Mesenchymal stem cell (in vitro differentiated cells and primary cell): Measurements from ENCODE around the gene GNG13.
"Not testable (repeated sequence)": the region's sequence is repeated elsewhere in the genome, so short reads cannot be mapped to it uniquely, and the experiment has no call there.

ENCODE experiments used
- DNase-seq: peaks from one replicate; pipeline ENCODE4 v3.0.0-alpha.2; 2013
- H2AFZ ChIP-seq: one replicate; pipeline ENCODE4 v1.6.1; 2013; ENCODE audit warnings: low read depth, mild to moderate bottlenecking, control low read depth, inconsistent platforms, low read length, moderate library complexity
- H2AK5ac ChIP-seq: 2 replicates; pipeline ENCODE4 v1.6.1; 2013; ENCODE audit warnings: low read length, moderate library complexity, mild to moderate bottlenecking, inconsistent platforms; ENCODE audit not compliant: severe bottlenecking
- H2BK120ac ChIP-seq: one replicate; pipeline ENCODE4 v1.6.1; 2013; ENCODE audit warnings: low read depth, mild to moderate bottlenecking, inconsistent platforms, low read length, moderate library complexity
- H2BK12ac ChIP-seq, 2 experiments: one replicate each; pipeline ENCODE4 v1.6.1; 2013; ENCODE audit warnings: inconsistent platforms in 2 of 2, low read length in 2 of 2, mild to moderate bottlenecking in 2 of 2, moderate library complexity in 2 of 2, control low read depth in 1 of 2
- H2BK15ac ChIP-seq: one replicate; pipeline ENCODE4 v1.6.1; 2013; ENCODE audit warnings: mild to moderate bottlenecking, low read depth, inconsistent platforms; ENCODE audit not compliant: poor library complexity, severe bottlenecking
- H2BK5ac ChIP-seq: 2 replicates; pipeline ENCODE4 v1.6.1; 2013; ENCODE audit warnings: low read depth, mild to moderate bottlenecking, low read length, control low read depth, inconsistent platforms; ENCODE audit not compliant: poor library complexity, severe bottlenecking
- H3K14ac ChIP-seq, 2 experiments: one replicate each; pipeline ENCODE4 v1.6.1; 2013; ENCODE audit warnings: inconsistent platforms in 2 of 2, low read length in 2 of 2, control low read depth in 1 of 2, mild to moderate bottlenecking in 1 of 2, moderate library complexity in 1 of 2
- H3K18ac ChIP-seq, 2 experiments: one replicate each; pipeline ENCODE4 v1.6.1; 2013; ENCODE audit warnings: inconsistent platforms in 2 of 2, low read length in 2 of 2, control low read depth in 1 of 2, low read depth in 1 of 2, mild to moderate bottlenecking in 1 of 2
- H3K23ac ChIP-seq, 2 experiments: one replicate each; pipeline ENCODE4 v1.6.1; 2013; ENCODE audit warnings: inconsistent platforms in 2 of 2, low read length in 2 of 2, mild to moderate bottlenecking in 2 of 2, moderate library complexity in 2 of 2, control low read depth in 1 of 2
- H3K27ac ChIP-seq: 2 replicates; pipeline ENCODE4 v1.5.1; 2013; ENCODE audit warnings: mild to moderate bottlenecking, moderate library complexity, low read length, control low read depth, inconsistent platforms; ENCODE audit not compliant: poor library complexity, severe bottlenecking
- H3K27me3 ChIP-seq, 2 experiments: 2 replicates each; pipeline versions ENCODE4 v1.6.1 to v1.7.0; 2013; ENCODE audit warnings: low read length in 2 of 2, mild to moderate bottlenecking in 2 of 2, moderate library complexity in 2 of 2, control low read depth in 1 of 2, inconsistent platforms in 1 of 2; ENCODE audit not compliant: control insufficient read depth in 1 of 2, insufficient read depth in 1 of 2
- H3K36me3 ChIP-seq, 2 experiments: 2 replicates each; pipeline versions ENCODE4 v1.6.1 to v1.7.0; 2013; ENCODE audit warnings: low read length in 2 of 2, control low read depth in 1 of 2, inconsistent platforms in 1 of 2, low read depth in 1 of 2, mild to moderate bottlenecking in 1 of 2; ENCODE audit not compliant: insufficient read depth in 2 of 2, control insufficient read depth in 1 of 2
- H3K4ac ChIP-seq, 2 experiments: one replicate each; pipeline ENCODE4 v1.6.1; 2013; ENCODE audit warnings: inconsistent platforms in 2 of 2, low read length in 2 of 2, mild to moderate bottlenecking in 2 of 2, moderate library complexity in 2 of 2, control low read depth in 1 of 2, low read depth in 1 of 2
- H3K4me1 ChIP-seq: 2 replicates; pipeline ENCODE4 v1.6.1; 2013; ENCODE audit warnings: low read depth, low read length, control low read depth; ENCODE audit not compliant: control insufficient read depth, insufficient read depth
- H3K4me2 ChIP-seq: 2 replicates; pipeline ENCODE4 v1.6.1; 2013; ENCODE audit warnings: low read length, mild to moderate bottlenecking, inconsistent platforms; ENCODE audit not compliant: poor library complexity, severe bottlenecking
- H3K4me3 ChIP-seq, 2 experiments: 2 replicates each; pipeline versions ENCODE4 v1.5.1 to v1.7.0; 2013; ENCODE audit warnings: low read length in 2 of 2, mild to moderate bottlenecking in 2 of 2, control low read depth in 1 of 2, low read depth in 1 of 2; ENCODE audit not compliant: insufficient read depth in 1 of 2
- H3K79me1 ChIP-seq: replicated peaks from 2 replicates; pipeline ENCODE4 v1.6.1; 2013; ENCODE audit warnings: mild to moderate bottlenecking, control low read depth, low read length, inconsistent platforms; ENCODE audit not compliant: poor library complexity, severe bottlenecking
- H3K9ac ChIP-seq: 2 replicates; pipeline ENCODE4 v1.7.0; 2013; ENCODE audit warnings: mild to moderate bottlenecking, low read length, moderate library complexity
- H3K9me3 ChIP-seq: 2 replicates; pipeline ENCODE4 v1.7.0; 2013; ENCODE audit warnings: mild to moderate bottlenecking, low read length; ENCODE audit not compliant: control insufficient read depth
- H4K8ac ChIP-seq: one replicate; pipeline ENCODE4 v1.6.1; 2013; ENCODE audit warnings: inconsistent platforms, mild to moderate bottlenecking, low read length, moderate library complexity
- H4K91ac ChIP-seq: one replicate; pipeline ENCODE4 v1.6.1; 2013; ENCODE audit warnings: mild to moderate bottlenecking, low read length, inconsistent platforms
- WGBS: methylation state at CpG from one replicate; pipeline ENCODE4 v1.1.7; 2013; ENCODE audit warnings: mixed read lengths; 5-methylcytosine and 5-hydroxymethylcytosine counted together

Gene GNG13

DNA sequence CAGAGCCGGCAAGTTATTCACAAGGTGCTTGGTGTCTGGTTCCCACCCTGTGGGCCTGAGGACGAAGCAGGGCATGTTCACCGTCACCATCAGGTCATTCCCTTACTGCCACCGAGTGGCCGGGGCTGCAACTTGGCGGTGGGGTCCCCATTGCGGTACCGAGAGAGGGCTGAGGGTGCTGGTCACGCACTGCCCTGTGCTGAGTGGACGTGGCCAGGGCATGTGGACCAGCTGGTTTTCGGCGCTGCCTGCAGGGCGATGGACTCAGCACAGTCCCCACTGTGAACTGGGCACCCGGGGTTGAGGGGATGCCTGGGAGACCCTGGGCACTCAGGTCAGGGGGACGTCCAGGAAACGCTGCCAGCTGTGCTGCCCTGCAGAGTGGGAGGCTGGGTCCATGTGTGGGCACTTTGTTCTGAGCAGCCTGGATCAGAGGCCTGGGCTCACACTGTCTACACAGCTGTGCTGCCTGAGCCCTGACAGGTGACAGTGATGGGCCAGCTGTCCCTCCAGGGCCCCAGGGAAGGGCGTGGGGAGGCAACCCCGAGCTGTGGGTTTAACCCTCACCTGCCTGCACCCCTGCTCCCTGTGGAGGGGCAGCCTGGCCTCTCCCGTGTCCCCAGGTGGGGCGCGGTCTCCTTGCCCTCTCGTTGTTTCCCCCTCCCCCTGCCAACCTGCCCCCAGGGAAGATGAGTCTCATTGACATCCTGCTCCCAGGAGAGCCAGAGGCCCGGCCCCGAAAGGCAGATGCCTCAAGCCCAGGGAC is 39.3 kb upstream of the GNG13 start:
- no peak for DNase-seq
- no peaks in the 10 kb centered on the region for H3K79me1 ChIP-seq
- H2BK12ac ChIP-seq = no peak overlapping the region
- H2AFZ ChIP-seq = no peak overlapping the region
- H3K36me3 ChIP-seq = no peaks in the 10 kb centered on the region
- peaks cover 20% of the 10 kb centered on the region for H3K9me3 ChIP-seq
- H3K4me2 ChIP-seq = no peak overlapping the region
- no peak overlapping the region for H3K4ac ChIP-seq
- H3K27ac ChIP-seq = no peak overlapping the region
- no peak overlapping the region for H2BK15ac ChIP-seq
- no peak overlapping the region for H2BK5ac ChIP-seq
- H2AK5ac ChIP-seq = no peak overlapping the region
- H3K18ac ChIP-seq = no peak overlapping the region
- no peak overlapping the region for H4K8ac ChIP-seq
- 87% methylated on average over 22 of the region's 24 CpGs for WGBS
- H3K27me3 ChIP-seq = peaks cover 0 to 24% of the 10 kb centered on the region in 2 experiments
- H3K23ac ChIP-seq = no peak overlapping the region
- no peak overlapping the region for H2BK120ac ChIP-seq
- peak overlapping the region; percentile 46 for H4K91ac ChIP-seq
- peaks cover 1% of the 10 kb centered on the region for H3K4me1 ChIP-seq
- H3K9ac ChIP-seq = no peak overlapping the region
- no peak overlapping the region for H3K14ac ChIP-seq
- H3K4me3 ChIP-seq = no peak overlapping the region

DNA sequence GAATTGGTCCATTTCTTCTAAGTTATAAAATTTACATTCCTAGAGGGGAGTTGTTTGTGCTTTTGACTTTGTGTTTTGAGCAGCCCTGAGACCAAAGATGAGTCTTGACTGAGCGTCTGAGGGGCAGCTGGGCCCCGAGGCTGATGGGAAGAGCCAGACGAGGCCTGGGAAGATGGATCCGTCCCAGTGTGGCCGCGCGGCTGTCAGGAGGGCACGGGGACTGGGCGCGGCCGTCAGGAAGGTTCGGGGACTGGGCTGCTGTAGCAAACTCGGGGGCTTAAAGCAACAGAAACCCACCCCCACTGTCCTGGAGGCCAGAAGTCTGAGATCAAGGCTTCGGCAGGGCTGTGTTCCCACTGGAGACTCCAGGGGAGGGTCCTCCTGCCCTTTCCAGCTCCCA is 38.2 kb upstream of the GNG13 start:
- no peak overlapping the region for H2BK12ac ChIP-seq
- no peak overlapping the region for H3K4ac ChIP-seq
- no peak overlapping the region for H2BK120ac ChIP-seq
- H3K36me3 ChIP-seq = no peaks in the 10 kb centered on the region
- no peak overlapping the region for H3K4me2 ChIP-seq
- H3K18ac ChIP-seq = no peak overlapping the region
- WGBS = 84% methylated on average over 13 of the region's 14 CpGs
- peaks cover 1% of the 10 kb centered on the region for H3K4me1 ChIP-seq
- no peak overlapping the region for H2AFZ ChIP-seq
- peaks cover 28% of the 10 kb centered on the region for H3K9me3 ChIP-seq
- no peak overlapping the region for H4K91ac ChIP-seq
- no peak overlapping the region for H3K4me3 ChIP-seq
- H3K79me1 ChIP-seq = no peaks in the 10 kb centered on the region
- no peak overlapping the region for H3K23ac ChIP-seq
- no peak overlapping the region for H4K8ac ChIP-seq
- no peak overlapping the region for H2AK5ac ChIP-seq
- H2BK15ac ChIP-seq = no peak overlapping the region
- H3K14ac ChIP-seq = no peak overlapping the region
- H3K27me3 ChIP-seq = peaks cover 0 to 21% of the 10 kb centered on the region in 2 experiments
- no peak overlapping the region for H3K27ac ChIP-seq
- H3K9ac ChIP-seq = no peak overlapping the region
- DNase-seq = no peak
- H2BK5ac ChIP-seq = no peak overlapping the region

DNA sequence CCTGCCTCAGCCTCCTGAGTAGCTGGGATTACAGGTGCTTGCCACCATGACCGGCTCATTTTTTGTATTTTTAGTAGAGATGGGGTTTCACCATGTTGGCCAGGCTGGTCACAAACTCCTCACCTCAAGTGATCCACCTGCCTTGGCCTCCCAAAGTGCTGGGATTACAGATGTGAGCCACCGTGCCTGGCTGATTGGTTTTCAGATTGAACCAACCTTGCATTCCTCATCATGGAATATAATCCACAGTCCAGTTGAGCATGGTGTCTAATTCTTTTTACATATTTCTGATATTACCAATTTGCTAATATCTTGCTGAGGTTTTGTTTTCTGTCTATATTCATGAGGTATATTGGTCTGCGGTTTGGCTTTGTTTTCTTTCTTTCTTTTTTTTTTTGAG is 36.3 kb upstream of the GNG13 start:
- not testable (repeated sequence) for H2BK12ac ChIP-seq, H2AFZ ChIP-seq, DNase-seq, H4K8ac ChIP-seq, H3K14ac ChIP-seq, H2BK5ac ChIP-seq, H2BK120ac ChIP-seq, H4K91ac ChIP-seq, H3K27ac ChIP-seq, H3K4me2 ChIP-seq, H3K18ac ChIP-seq, H2BK15ac ChIP-seq, H3K9ac ChIP-seq, H3K79me1 ChIP-seq, H3K4ac ChIP-seq, H2AK5ac ChIP-seq, H3K4me1 ChIP-seq, H3K36me3 ChIP-seq, H3K23ac ChIP-seq, H3K4me3 ChIP-seq
- WGBS = 64% methylated on average over 2 of the region's 3 CpGs
- Histone ChIP-seq H3K9me3 (peaks cover 28% of the 10 kb centered on the region), H3K27me3 (peaks cover 0 to 21% of the 10 kb centered on the region in 2 experiments)

DNA sequence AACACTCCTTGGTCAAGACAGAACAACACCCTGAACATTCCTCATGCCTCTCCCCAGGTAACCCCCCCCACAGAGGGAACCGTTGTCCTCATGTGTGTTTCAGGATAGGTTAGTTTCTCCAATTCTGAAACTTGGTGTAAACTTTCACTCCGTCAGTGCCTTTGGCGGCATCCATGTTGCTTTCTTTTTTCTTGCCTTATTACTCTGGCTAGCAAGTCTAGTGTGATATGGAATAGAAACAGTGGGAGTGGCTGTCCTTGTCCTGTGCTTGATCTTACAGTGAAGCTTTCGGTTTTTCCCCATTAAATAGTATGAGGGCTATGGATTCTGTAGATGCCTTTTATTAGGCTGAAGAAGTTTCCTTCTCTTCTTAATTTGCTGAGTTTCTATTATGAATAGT is 35.7 kb upstream of the GNG13 start:
- 76% methylated on average over 4 of the region's 4 CpGs for WGBS
- no peak overlapping the region for H2BK15ac ChIP-seq
- H2AFZ ChIP-seq = no peak overlapping the region
- H3K23ac ChIP-seq = no peak overlapping the region
- no peak overlapping the region for H2BK120ac ChIP-seq
- no peak overlapping the region for H3K4me3 ChIP-seq
- H3K14ac ChIP-seq = no peak overlapping the region
- peaks cover 28% of the 10 kb centered on the region for H3K9me3 ChIP-seq
- no peak overlapping the region for H3K4ac ChIP-seq
- no peak overlapping the region for H3K9ac ChIP-seq
- no peak for DNase-seq
- peaks cover 1% of the 10 kb centered on the region for H3K4me1 ChIP-seq
- H3K27me3 ChIP-seq = peaks cover 0 to 18% of the 10 kb centered on the region in 2 experiments
- no peak overlapping the region for H3K18ac ChIP-seq
- no peak overlapping the region for H4K91ac ChIP-seq
- H4K8ac ChIP-seq = no peak overlapping the region
- no peak overlapping the region for H3K4me2 ChIP-seq
- H2AK5ac ChIP-seq = no peak overlapping the region
- no peak overlapping the region for H3K27ac ChIP-seq
- no peaks in the 10 kb centered on the region for H3K79me1 ChIP-seq
- H2BK12ac ChIP-seq = no peak overlapping the region
- no peaks in the 10 kb centered on the region for H3K36me3 ChIP-seq
- no peak overlapping the region for H2BK5ac ChIP-seq
